GM12891 (cell line): Measurements from ENCODE around the gene NRXN3.

Experiments used
- PAX5 ChIP-seq: IDR thresholded peaks from 2 replicates; pipeline ENCODE4 v1.6.1; 2011; ENCODE audit warnings: low read length, moderate library complexity, mild to moderate bottlenecking; ENCODE audit not compliant: insufficient read depth, severe bottlenecking
- POLR2A ChIP-seq: IDR thresholded peaks from 2 replicates; pipeline ENCODE4 v1.6.1; 2011; ENCODE audit warnings: low read depth, low read length, control low read depth
- POLR2AphosphoS5 ChIP-seq: IDR thresholded peaks from 2 replicates; pipeline ENCODE4 v1.6.1; 2011; ENCODE audit warnings: low read depth, low read length, control low read depth
- POU2F2 ChIP-seq: IDR thresholded peaks from 2 replicates; pipeline ENCODE4 v1.6.1; 2011; ENCODE audit warnings: low read depth, mild to moderate bottlenecking, control low read depth, low read length, moderate library complexity
- TAF1 ChIP-seq: IDR thresholded peaks from 2 replicates; pipeline ENCODE4 v1.6.1; 2011; ENCODE audit warnings: low read depth, low read length, control low read depth

GRCh38 chr14:78530078-78530477 is 359.9 kb downstream of the NRXN3 start:
- TF ChIP-seq POLR2AphosphoS5 = no peak
- no peak for TF ChIP-seq POLR2A
- no peak for TF ChIP-seq POU2F2
- no peak for TF ChIP-seq TAF1
- no peak for TF ChIP-seq PAX5
